ENCODE results near the gene PCMTD2.

GRCh38 chr20:64234291-64234791 lies 21.2 kb upstream of the PCMTD2 start:
- no peak for TF ChIP-seq TAF1 (IDR thresholded peaks at IDR 0.05; ENCODE audit: borderline replicate concordance, insufficient read depth, low read length)
- no peak for TF ChIP-seq POLR2AphosphoS5 (IDR thresholded peaks at IDR 0.05; ENCODE audit: low read depth, low read length)

All from PFSK-1 (cell line).